GM19455 (cell line): Measurements from ENCODE around the gene FLVCR2.
"Not testable (repeated sequence)": the region's sequence is repeated elsewhere in the genome, so short reads cannot be mapped to it uniquely, and the experiment has no call there.

ENCODE experiments used
- ATAC-seq: cut with Tn5 transposase; IDR thresholded peaks from one replicate; pipeline ENCODE4 v1.9.1; 2021; ENCODE audit not compliant: unreplicated experiment

FLVCR2 gene

GRCh38 chr14:75658957-75659356 is 80.5 kb downstream of the FLVCR2 start:
- no peak for ATAC-seq

- no peak for ATAC-seq
Measured at GRCh38 chr14:75660238-75660629, 81.8 kb downstream of the FLVCR2 start.

DNA sequence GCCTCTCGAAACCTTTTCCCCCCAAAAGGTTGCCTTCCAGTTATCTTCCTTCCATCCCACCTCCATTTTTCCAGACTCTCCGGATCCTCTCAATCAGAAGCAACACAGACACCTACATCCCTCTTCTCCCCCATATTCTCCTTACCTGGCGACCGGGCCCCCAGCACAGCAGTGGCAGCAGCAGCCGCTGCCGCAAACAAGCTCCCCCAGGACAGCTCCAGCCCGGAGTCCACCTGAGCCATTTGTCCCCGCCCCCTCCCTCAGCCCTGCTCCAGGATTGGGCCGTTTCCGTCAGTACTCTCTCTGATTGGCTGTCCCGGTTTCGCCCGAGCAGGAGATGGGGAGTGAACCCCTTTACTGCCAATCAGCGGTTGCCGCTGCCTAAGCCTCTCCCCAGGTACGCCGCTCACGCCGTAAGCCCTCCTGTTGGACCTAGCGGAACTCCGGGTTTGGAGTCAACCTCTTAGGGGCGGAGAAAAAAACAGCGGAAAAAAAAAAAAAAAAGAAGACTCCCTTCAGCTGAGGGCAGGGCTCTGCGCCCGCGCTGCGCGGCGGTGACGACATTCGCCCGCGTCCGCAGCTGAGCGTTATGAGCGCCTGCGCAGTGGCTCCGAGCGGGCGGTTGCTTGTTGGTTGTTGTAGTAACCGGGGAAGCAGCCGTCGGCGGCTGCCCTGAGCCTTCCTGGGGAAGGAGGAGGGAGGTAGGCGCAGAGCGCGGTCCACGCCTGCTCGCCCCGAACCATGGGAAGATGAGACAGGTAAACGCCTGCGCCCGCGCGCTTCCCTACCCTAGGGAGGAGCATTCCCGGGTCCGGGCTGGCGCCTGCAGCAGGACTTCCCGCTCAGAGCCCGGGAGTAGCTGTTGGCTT is 82.4 kb downstream of the FLVCR2 start, which contains the start of the genes ERG28 and TTLL5:
ERG28 (minus strand) TSS at position 247 of the 869 bp plus-strand sequence. CDS start 3,374 bp downstream, outside the sequence.
TTLL5 (plus strand) TSS at position 617 of the 869 bp plus-strand sequence. CDS start 1,904 bp downstream, outside the sequence.
- peak; percentile 97 for ATAC-seq

- peak; percentile 8 for ATAC-seq
Measured at GRCh38 chr14:75661499-75661814, 83.0 kb downstream of the FLVCR2 start.

DNA sequence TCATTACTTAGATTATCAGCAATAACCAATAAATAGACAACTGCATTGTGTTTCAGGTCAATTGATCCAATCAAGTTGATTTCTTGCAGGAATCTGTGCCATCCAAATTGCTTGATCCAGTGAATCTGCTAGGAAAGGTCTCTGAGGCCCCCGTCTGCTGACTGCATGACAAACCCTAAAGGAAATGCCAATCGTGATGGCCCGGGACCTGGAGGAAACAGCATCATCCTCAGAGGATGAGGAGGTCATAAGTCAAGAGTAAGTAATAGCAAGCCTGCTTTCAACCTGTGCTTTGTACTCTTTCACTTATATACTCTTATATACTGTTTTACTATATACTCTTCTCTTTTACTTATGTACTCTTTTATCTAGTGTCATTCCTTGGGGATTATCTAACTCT is 84.5 kb downstream of the FLVCR2 start:
- no peak for ATAC-seq

GRCh38 chr14:75667099-75667765 is 88.8 kb downstream of the FLVCR2 start:
- ATAC-seq: no peak

- no peak for ATAC-seq
Measured at GRCh38 chr14:75672605-75673192, 94.3 kb downstream of the FLVCR2 start.

- ATAC-seq: no peak
Measured at GRCh38 chr14:75673345-75674035, 95.1 kb downstream of the FLVCR2 start.

DNA sequence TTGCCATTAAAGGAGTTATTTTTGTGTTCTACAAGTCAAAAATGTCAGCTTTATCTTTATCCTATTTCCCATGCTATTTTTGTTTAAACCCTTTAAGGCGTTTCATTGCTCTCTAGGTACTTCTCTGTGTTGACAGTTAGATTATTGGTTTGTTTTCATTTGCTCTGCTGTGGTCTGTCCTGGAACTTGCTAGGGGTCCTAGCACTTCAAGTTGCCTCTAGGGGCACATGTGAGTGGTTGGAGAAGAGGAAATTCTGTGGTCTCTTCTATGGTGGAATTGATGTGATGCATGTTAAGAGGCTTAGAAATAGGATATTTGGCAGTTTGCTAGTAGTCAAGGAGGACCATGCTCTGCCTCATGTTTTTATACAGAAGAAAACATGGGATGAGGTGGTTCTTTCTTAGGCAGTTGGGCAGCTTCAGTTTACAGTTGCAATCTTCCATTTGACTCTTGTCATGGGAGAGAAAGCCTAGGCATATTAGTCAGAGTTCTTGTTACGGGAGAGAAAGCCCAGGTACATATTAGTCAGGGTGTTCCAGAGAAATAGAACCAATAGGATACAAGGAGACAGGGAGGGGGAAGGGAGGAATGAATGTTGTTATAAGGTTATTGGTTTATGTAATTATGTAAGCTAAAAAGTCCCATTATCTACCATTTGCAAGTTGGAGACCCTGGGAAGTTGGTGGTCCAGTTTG is 97.0 kb downstream of the FLVCR2 start:
- no peak for ATAC-seq

DNA sequence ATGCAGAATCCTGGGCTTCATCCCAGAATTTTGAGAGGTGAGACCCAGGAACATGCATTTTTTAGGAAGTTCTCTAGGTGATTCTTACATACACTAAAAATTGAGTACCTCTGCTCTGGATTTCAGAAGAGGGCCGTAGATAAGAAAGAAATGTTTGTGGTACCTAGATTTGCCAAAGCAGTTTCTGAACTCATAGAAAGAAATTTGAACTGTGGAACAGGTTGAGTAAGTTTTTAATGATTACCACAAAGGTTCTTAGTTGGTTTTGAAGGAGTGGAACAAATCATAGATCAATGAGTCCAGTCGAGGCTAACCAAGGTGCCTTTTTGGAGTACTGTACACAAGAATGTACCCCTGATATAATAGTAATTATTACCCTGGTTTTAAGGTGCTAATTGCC is 107.5 kb downstream of the FLVCR2 start:
- ATAC-seq: no peak

GRCh38 chr14:75689012-75689411 is 110.6 kb downstream of the FLVCR2 start:
- ATAC-seq: no peak

GRCh38 chr14:75690010-75690409 is 111.6 kb downstream of the FLVCR2 start:
- no peak for ATAC-seq

DNA sequence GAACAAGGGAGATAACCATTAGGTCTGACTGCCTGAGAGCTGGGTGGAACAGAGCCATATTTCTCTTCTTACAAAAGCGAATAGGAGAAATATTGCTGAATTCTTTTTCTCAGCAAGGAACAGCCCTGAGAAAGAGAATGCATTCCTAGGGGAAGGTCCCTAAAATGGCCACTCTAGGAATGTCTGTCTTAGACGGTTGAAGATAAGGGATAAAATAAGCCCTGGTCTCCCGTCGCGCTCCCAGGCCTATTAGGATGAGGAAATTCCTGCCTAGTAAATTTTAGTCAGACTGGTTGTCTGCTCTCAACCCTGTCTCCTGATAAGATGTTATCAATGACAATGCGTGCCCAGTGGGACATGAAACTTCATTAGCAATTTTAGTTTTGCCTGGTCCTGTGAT is 116.6 kb downstream of the FLVCR2 start:
- ATAC-seq: not testable (repeated sequence)

- no peak for ATAC-seq
Measured at GRCh38 chr14:75697386-75697785, 119.0 kb downstream of the FLVCR2 start.
